ENCODE results near the gene CHMP5.

Gene CHMP5

GRCh38 chr9:33273266-33273971, 8.6 kb downstream of the CHMP5 start:
- DNase-seq = no peak

- DNase-seq = no peak
These were observed 9.1 kb downstream of the CHMP5 start for GRCh38 chr9:33273972-33274328.

GRCh38 chr9:33277484-33277883, 12.6 kb downstream of the CHMP5 start:
- no peak for DNase-seq

GRCh38 chr9:33285502-33285901, 20.7 kb downstream of the CHMP5 start:
- no peak for DNase-seq

- DNase-seq = peak in 23 of 51 donors; percentile 4 to 51 (median 22)
These were observed 22.2 kb downstream of the CHMP5 start for GRCh38 chr9:33287087-33287490.

- DNase-seq = no peak
These were observed 23.4 kb downstream of the CHMP5 start for GRCh38 chr9:33288235-33288634.

GRCh38 chr9:33288828-33289483, 24.1 kb downstream of the CHMP5 start:
- DNase-seq = peak in 2 of 51 donors; percentile 1 to 5

GRCh38 chr9:33289496-33289895, 24.6 kb downstream of the CHMP5 start:
- DNase-seq = peak in 3 of 51 donors; percentile 4 to 55 (median 8)

GRCh38 chr9:33289936-33290246, 25.0 kb downstream of the CHMP5 start:
- peak in 2 of 51 donors; percentile 65 to 81 for DNase-seq

GRCh38 chr9:33290247-33291030, 25.6 kb downstream of the CHMP5 start, which contains the start of gene NFX1:
Gene NFX1, plus strand, starts transcription at chr9:33290516. Its CDS starts 57 bp downstream, at chr9:33290573.
- DNase-seq = peak; percentile 82 to 99 (median 93)

- DNase-seq = peak in 1 of 51 donors; percentile 30
These were observed 26.2 kb downstream of the CHMP5 start for GRCh38 chr9:33291031-33291397.

- no peak for DNase-seq
These were observed 27.1 kb downstream of the CHMP5 start for GRCh38 chr9:33291901-33292300.

GRCh38 chr9:33293782-33294181, 28.9 kb downstream of the CHMP5 start:
- DNase-seq = no peak

- no peak for DNase-seq
These were observed 30.0 kb downstream of the CHMP5 start for GRCh38 chr9:33294670-33295432.

- no peak for DNase-seq
These were observed 30.7 kb downstream of the CHMP5 start for GRCh38 chr9:33295571-33295970.

GRCh38 chr9:33297432-33297831, 32.6 kb downstream of the CHMP5 start:
- DNase-seq = peak in 27 of 51 donors; percentile 2 to 50 (median 18)

- DNase-seq = no peak
These were observed 35.7 kb downstream of the CHMP5 start for GRCh38 chr9:33300546-33300945.

- no peak for DNase-seq
These were observed 39.5 kb downstream of the CHMP5 start for GRCh38 chr9:33304362-33304761.

GRCh38 chr9:33306037-33306436, 41.2 kb downstream of the CHMP5 start:
- no peak for DNase-seq

GRCh38 chr9:33307067-33307466, 42.2 kb downstream of the CHMP5 start:
- DNase-seq = no peak

GRCh38 chr9:33309903-33310302, 45.1 kb downstream of the CHMP5 start:
- DNase-seq = no peak

GRCh38 chr9:33310748-33311147, 45.9 kb downstream of the CHMP5 start:
- no peak for DNase-seq

Data from hypothalamus (tissue), 51 donors.